HG03025 (cell line): ENCODE data around the gene PRDM11.

ENCODE experiments used
- ATAC-seq: cut with Tn5 transposase; IDR thresholded peaks from one replicate; pipeline ENCODE4 v1.9.1; 2021; ENCODE audit warnings: mild to moderate bottlenecking, moderate library complexity; ENCODE audit not compliant: unreplicated experiment, low FRiP score

PRDM11 gene

DNA sequence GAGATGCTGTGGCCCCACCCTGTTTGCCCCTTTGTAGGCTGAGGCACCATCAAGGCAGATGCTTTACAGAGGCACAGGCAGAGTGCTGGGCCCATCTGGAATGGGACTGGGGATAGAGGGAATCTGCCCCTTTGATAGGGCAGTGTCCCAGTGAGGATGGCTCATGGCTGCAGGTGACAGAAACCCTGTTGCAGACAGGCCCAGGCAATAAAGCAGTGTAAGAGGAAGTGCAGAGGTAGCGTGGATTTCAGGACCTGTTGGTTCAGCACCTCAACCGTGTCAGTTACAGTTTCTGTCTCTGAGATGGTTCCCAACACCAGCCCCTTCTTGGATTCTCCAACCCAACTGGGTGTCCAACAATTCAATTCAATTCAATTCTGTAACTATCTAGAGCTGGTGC is 25.1 kb downstream of the PRDM11 start:
- ATAC-seq: no peak

DNA sequence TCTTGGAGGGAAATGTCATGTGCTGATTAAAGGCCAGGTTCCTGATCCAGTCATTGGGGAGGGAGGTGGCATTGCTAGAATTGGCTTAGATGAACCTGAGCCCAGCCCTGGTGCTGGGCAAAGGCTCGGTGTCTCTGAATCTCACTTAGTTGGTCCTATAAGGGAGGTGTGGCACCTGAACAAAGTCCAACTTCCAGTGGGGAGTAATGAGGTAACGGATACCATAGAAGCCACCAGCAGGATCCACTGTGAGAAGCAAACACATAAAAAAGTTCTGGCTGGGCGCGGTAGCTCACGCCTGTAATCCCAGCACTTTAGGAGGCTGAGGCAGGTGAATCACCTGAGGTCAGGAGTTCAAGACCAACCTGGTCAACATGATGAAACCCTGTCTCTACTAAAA is 26.6 kb downstream of the PRDM11 start:
- no peak for ATAC-seq

DNA sequence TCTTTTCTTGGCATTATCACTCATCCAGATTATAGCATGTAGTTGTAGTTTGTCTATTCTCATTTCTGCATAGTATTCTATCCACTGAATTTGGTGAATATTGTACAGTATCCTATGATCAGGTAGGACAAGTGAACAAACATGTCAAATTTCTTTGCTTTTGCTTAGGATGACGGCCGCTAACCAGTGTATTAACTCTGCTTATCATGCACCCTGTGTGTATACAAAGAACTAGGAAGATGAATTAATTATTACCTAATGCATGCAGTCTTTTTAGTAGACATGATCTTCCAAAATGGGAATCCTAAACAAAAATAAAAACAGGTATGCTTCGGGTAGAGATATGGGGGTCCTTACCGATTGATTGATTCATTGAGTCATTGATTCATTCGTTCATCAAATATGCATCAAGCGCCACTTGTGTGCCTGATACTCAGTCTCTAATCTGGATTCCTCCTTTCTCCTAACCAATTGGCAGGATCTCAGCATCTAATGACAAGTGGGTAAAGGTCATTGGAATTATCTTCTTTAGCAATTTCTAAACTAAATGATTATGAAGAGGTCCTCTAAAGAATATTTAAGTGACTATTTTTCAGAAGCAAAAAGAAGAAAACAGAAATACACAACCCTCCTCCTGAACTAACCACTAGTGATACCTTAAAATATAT is 27.9 kb downstream of the PRDM11 start:
- no peak for ATAC-seq

DNA sequence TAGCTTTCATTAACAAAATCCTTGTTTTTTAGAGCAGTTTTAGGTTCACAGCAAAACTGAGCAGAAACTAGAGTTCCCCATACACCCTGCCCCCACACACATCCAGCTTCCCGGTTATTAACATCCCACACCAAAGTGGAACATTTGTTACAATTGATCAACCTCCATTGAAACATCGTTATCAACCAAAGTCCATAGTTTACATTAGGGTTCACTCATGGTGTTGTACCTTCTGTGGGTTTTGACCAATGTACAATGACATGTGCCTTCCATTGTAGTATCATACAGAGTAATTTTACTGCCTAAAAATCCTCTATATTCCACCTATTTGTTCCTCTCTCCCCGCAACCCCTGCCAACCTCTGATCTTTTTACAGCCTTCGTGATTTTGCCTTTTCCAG is 28.5 kb downstream of the PRDM11 start:
- ATAC-seq: no peak

DNA sequence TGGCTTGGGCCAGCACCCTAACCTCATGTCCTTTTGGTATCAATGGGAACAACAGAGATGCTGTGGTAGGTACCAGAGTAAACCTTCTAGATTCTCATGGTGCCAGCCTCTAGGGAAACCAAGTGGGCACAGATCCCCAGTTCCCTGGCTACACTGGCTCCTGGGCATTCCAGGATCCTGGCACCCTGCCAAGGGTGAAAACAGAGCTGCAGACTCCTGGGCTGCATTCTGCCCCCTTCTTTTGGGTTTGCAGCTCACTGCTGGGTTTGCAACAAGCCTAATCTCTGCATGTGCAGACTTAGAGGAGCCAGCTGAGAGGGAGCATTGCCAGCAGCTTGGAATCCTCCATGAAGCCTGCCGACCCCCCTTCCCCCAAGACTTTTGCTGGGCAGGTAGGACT is 30.6 kb downstream of the PRDM11 start:
- no peak for ATAC-seq

DNA sequence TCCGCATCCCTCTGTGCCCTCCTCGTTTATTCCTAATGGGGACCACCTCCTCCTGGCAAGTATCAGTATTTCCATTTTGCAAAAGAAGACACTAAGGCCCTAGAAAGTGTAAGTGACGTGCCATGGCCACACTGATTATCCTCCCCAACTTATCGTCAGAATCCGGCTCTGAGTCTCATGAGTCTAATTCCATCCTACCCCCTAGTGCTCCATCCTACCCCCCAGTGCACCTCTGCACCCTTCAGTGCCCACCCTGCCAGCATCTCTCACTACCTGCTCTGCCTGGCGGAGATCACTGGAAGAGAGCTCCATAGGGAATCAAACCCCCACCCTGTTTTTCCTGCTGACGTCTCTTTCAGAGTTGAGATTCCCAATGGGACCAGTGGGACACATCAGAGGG is 31.8 kb downstream of the PRDM11 start:
- no peak for ATAC-seq

DNA sequence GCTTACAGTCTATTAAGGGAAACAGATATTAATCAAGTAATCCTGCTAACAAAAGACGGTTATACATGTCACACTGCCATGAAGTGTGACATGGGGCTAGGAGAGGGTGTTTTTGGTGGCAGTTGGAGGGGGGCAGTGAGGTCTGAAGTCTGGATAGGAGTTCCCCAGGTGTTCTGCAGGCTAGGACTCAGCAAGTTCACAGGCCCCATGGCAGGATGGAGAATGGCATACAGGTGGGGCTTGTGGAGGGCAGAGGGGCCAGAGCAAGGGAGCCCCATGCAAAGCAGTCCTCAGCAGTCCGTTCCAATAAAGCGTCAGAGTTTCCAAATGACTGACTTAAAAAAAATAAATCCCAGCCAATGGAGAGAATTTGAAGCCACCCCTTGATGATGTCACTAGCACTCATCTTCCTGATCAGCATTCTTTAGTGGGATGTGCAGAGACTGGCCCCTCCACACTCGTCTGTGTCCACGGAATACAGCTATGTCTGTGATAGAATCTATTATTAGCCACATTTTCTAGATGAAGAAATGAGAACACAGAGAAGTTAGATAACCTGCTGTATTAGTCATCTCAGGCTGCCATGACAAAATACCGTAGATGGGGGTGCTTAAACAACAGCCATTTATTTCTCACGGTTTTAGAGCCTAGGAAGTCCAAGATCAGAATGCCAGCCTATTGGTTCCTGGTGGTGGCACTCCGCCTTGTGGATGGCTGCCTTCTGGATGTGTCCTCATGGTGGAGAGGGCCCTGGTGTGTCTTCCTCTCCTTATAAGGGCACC is 32.6 kb downstream of the PRDM11 start:
- ATAC-seq: no peak

DNA sequence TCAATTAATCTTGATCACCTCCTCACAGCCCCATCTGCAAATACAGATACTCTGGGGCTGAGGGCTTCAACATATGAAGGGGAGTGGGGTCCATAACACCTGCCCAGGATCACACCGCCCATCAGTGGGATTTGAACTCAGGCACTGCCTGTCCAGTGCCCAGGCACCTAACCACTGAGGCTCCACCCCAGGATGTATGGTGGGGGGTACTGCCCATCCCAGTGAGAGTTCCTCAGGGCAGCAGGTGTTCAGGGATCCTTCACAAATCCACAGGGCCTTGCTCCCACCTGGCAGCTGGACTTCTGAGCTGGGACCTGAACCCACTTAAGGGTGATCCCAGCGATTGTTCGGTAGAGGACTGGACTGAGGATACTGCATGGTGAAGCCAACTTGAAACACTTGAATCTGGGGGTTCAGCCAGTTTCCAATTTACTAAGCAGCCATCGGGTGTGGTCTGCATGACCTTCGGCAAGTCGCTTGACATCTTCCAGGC is 33.3 kb downstream of the PRDM11 start:
- no peak for ATAC-seq

DNA sequence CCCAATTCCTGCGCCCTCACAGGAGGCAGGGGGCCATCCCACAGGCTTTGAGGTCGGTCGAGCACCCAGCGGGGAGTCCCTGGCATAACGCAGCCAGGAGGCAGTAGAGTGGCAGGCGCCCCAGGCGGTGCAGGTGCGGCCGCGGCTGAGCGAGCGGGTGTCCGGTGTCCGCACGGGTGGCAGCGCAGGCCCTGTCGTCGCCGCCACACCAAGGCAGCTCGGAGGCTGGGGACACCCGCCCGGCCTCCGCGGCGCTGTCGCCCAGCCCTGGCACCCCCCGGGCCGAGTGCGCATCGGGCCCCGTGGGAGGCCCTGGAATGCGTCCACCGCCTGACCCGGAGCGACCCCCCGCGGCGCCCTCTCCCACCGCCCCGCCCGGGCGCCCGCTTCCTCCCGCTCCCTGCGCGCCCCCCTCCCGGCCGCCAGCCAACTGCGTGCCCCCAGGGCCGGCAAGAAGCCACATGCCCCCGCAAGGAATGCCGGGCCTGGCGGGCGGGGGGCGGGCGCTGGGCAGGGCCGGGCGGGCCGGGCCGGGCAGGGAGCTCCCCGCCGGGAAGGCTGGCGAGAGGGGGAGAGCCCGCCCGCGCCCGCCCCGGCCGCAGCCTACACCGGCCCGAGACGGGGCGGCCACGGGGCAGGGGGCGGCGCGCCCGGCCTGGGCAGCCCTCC is 33.9 kb downstream of the PRDM11 start:
- ATAC-seq: no peak

DNA sequence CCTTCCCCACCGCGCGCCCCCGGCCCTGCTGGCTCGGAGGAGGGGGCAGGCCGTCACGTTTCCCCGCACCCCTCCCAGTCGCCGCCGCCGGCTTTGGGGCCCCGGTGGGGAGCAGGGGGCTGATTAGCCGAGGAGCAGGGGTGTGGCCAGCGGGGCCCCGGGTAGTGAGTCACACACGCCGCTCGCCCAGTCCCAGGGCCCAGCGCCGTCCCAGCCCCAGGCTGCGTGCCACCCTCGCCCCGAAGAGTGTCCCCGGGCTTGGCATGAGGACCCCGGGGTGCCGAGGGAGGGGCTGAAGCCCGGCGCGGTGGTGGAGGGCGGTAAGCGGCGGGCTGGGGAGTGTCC is 34.4 kb downstream of the PRDM11 start:
- ATAC-seq: no peak

DNA sequence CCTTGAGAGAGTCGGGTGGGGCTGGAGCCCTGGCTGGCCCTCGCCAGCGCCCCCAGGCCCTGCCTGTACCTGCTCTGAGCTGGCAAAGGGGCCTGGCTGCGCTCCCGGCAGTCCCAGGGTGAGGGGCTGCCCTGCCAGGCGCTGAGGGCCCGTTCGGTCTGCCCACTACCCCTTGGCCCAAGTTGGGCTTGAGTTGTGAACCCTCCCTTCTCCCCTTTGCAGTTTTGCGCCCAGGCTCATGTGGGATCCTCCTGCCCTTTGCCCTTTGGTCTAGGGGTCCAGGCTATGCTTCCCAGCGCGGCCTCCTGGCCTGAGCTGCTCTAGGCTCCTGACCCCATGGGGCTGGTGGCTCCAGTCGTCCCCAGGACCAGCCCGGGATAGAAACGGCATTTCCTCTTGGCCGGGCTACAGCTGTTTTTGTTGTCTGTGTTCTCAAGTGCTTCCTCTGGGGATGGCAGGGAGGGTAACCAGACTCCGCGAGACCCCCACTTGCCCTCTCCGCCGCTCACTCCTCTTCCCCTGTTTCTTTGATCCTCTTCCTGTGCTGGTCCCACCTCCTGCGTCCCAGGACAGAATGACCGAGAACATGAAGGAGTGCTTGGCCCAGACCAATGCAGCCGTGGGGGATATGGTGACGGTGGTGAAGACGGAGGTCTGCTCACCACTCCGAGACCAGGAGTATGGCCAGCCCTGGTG is 34.9 kb downstream of the PRDM11 start:
- no peak for ATAC-seq

DNA sequence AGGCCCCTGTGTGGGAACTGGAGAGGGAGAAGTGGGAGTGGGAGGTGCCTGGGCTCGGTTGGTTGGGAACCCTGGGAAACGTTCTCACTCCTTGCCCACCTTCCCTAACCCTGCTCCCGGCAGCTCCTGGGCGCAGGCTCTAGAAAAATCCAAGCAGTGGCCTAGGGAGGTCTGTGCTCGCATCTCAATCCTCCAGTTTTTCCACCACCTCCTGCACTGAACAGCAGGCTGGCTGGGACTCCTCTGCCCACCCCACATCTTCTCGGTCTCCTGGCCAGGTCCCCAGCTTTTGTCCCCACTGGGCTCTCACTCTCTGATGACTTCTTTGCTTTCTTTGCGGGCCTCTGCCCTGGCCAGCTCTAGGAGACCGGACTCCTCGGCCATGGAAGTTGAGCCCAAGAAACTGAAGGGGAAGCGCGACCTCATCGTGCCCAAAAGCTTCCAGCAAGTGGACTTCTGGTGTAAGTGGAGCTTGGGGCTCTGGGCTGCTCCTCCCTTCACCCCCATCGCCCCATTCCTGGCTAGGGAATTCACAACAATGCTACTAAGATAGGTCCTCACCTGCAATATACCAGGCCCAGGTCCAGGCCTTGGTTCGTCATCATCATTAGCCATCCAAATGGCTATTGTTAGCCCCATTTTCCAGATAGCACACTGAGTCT is 35.6 kb downstream of the PRDM11 start:
- no peak for ATAC-seq

DNA sequence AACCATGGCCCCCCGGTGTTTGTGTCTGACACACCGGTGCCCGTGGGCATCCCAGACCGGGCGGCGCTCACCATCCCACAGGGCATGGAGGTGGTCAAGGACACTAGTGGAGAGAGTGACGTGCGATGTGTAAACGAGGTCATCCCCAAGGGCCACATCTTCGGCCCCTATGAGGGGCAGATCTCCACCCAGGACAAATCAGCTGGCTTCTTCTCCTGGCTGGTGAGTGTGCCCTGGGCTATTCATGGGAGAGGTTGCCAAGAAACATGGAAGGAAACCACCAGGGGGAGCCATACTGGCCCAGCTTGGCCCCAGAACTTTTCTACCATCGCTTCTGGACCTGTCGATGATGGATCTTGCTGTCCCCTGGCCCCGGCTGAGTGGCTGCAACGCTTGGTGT is 36.5 kb downstream of the PRDM11 start:
- ATAC-seq: no peak

DNA sequence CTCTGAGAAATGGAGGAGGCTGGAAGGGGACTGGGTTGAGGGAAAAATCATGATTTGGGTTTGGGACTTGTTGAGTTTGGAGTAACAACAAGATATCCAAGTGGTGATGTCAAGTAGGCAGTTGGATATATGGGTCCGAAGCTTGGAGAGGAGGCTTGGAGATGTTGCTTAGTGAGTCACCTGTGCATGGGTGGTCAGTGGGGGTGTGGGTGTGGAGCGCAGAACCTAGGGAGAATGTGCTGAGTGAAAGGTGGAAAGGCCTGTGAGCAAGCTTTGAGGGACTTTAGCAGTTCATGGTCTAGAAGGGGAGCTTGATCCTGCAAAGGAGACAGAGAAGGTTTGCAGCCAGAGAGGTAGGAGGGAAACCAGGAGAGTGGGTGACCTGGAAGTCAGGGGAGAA is 38.2 kb downstream of the PRDM11 start:
- no peak for ATAC-seq

DNA sequence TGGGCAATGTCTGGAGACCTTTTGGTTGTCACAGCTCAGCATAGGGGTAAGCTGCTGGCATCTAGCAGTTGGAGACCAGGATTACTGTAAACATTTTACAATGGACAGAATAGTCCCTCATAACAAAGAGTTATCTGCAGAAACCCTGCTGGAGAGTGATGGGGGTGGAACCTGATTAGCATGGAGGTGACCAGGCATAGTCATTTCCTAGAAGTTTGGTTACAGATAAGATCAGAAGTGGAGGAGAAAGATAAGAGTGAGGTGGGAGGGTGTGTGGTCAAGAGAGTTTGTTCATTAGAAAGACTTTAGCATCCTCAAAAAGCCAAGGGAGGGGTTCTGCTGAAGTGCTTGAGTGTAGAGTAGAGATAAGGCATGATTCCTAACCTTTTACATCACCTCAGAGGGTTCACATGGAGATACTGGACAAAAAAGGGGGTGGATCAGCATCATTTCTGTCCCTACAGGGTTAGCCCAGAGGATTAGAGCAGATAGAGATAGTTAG is 38.8 kb downstream of the PRDM11 start:
- ATAC-seq: no peak

DNA sequence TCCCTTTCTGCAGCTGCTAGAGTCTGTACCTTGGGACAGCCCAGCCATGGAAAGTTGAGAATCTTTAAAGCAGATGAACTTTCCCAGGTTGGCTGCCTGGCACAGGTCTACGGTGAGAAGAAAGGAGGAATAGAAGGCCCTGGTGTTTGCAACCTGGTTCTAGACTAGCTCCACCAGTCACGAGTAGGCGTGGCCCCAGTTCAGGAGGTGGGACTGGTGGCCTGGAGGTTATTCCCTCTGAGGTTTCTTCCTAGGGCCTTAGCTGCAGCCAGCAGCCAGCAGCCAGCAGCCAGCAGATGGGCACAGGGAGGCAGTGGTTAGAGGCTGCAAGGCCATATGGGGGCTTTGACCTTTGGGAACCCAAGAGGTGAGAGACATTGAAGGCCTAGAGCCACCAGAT is 40.9 kb downstream of the PRDM11 start:
- no peak for ATAC-seq

DNA sequence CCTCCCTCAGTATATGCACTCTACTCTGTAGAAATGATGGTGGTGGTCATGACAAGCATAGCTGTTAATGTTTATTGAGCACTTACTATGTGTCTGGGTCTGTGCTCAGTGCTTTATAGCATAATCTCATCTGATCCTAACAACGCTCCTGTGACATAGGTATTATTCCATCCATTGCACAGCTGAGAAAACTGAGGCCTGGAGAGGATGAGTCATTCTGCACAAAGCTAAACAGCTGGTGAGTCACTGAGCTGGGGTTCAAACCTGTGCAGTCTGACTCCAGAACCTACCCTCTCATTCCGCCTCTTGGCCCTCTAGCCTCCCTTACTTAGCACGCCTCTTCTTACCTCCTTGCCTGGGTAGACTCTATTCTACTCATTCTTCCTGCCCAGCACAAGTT is 41.7 kb downstream of the PRDM11 start:
- ATAC-seq: no peak

DNA sequence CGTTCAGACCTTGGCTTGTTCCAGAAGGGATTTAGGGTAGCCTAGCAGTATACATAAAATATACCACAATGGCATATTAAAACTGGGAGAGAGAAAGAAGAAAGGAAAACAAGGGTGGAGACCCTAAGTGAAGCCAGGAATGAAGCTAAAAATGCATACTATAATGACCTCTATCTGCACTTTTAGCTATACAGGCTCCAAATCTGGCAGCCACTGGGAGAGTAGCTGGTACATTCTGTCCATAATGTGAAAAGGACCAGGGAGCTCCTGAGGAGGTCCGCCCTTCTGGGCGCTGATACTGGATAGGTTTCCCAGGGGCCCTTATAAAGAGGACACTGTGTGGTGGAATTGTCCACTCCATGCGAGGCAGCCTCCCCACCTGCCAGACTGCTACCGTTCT is 42.8 kb downstream of the PRDM11 start:
- ATAC-seq: no peak

DNA sequence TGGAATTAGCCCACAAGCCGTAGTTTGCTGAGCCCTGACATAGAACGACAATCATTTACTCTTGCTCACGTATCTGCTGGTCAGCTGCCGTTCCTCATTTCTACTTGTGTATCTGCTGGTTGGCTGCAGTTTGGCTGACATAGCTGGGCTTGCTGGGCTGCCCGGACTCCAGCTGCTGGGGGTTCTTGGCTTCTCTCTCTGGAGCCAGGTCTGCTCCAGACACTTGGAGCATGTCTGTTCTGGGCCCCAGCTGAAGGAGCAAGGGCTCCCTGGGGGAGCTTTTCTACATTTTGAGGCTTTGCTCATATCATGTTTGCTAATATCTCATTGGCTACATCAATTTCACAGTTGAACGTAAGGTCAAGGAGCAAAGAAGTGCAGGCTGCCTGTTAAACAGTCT is 47.3 kb downstream of the PRDM11 start:
- no peak for ATAC-seq

DNA sequence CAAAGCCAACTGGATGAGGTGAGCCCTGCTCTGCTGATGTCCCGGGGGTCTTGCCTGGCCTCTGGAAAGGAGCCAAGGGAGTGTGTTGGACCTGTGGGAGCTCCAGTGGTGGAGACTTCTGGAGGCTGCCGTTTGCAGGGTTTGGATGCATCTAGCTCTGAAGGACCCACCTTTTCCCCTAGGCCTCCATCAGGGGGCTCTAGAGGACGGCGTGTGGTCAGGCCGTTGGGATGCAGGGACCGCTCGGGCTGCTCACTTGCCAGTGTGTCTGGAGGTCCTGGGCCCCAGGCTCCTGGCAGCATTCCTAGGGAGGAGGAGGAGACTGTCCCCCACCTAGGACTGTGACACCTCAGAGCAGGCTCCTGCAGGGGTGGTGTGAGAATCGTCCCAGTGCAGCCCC is 58.3 kb downstream of the PRDM11 start:
- no peak for ATAC-seq
